Activated CD8-positive, alpha-beta T cell treated with anti-CD3 and anti-CD28 coated beads, Interleukin-2, amount 10 ng/mL, durations not matched to agents 7 days and 5 days (primary cell): ENCODE results near the gene EFL1. TPM values are rescaled to one million over a fixed set of nuclear protein-coding genes. Genes with fewer than 3 reads are reported as not detected.
"Not testable (repeated sequence)": the region's sequence is repeated elsewhere in the genome, so short reads cannot be mapped to it uniquely, and the experiment has no call there.

Experiments
- ATAC-seq: fragments of 150-1000 bp; cut with Tn5 transposase; one replicate; pipeline ENCODE4 v1.10.0; 2021; ENCODE audit warnings: moderate library complexity
- CTCF ChIA-PET: fragments of 350-600 bp; sonication (Branson Sonifier 250); formaldehyde crosslinking; loops from one replicate; lab custom pipeline; 2021; ENCODE audit warnings: antibody characterized with exemption; lab: Charles Lee
- POLR2A ChIA-PET: fragments of 350-600 bp; sonication (Branson Sonifier 250); formaldehyde crosslinking; loops from one replicate; lab custom pipeline; 2021; ENCODE audit warnings: antibody characterized with exemption; lab: Charles Lee
- DNase-seq: peaks from one replicate; pipeline ENCODE4 v3.0.0-alpha.2; 2020
- H3K27ac Mint-ChIP-seq: one replicate; pipeline ENCODE4 v1.8.0; 2021; ENCODE audit warnings: mild to moderate bottlenecking, mixed read lengths
- H3K27me3 Mint-ChIP-seq: one replicate; pipeline ENCODE4 v1.8.0; 2021; ENCODE audit warnings: low read depth, mixed read lengths
- H3K36me3 Mint-ChIP-seq: one replicate; pipeline ENCODE4 v1.8.0; 2021; ENCODE audit warnings: low read depth, mixed read lengths
- H3K4me1 Mint-ChIP-seq: one replicate; pipeline ENCODE4 v1.8.0; 2021; ENCODE audit warnings: low read depth, mixed read lengths
- H3K4me3 Mint-ChIP-seq: one replicate; pipeline ENCODE4 v1.8.0; 2021; ENCODE audit warnings: mild to moderate bottlenecking, mixed read lengths
- H3K9me3 Mint-ChIP-seq: one replicate; pipeline ENCODE4 v1.8.0; 2022; ENCODE audit warnings: mixed read lengths; ENCODE audit not compliant: insufficient read depth
- total RNA-seq, 2 experiments: library from RNA; stranded (reverse); gene quantifications; one replicate each; pipeline ENCODE4 v1.2.3, GENCODE V29; 2021

Gene EFL1
- total RNA-seq: 10 to 100 TPM; 25.9 to 29.0 TPM

DNA sequence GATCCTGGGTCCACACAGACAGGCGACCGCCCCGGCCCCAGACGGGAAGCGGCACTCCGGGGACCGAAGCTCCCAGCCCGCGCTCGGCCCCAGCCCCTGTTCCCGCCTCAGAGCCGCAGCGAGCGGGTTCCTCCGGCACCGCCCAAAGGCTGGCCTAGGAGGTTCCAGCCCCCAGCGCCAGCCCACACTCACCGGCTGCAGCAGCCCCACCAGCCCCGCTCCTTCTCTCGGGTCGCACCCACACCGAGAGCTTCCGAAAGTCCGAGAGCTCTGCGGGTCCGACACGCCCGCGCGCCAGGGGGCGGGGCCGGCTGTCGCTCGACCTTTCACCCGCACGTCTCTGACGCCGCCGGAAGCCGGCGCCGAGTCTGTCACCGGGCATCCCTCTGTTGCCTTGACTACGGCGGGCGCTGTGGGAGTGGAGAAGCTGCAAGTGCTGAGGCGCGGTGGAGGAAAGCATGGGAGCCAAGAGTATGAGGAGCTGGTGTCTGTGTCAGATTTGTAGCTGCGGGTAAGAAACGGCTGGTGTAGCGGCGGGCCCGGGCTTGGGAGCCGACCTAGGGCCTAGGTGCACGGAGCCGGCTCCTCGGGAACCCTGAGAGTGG, at the start of gene EFL1, which contains the start of gene SAXO2:
EFL1 (minus strand) TSS at position 313 of the 605 bp plus-strand sequence. CDS start 956 bp downstream, outside the sequence.
SAXO2 (plus strand) TSS at position 397 of the 605 bp plus-strand sequence; CDS start at position 459, 62 bp downstream.
- H3K36me3 Mint-ChIP-seq: peaks cover 23% of the 10 kb centered on the region
- H3K9me3 Mint-ChIP-seq: no peaks in the 10 kb centered on the region
- ChIA-PET CTCF (interaction anchor here (0.7 to 1.9 kb wide), 2 partner anchors 15 to 18 kb away, joined by 3 to 8 read pairs; no protein-coding TSS in a partner anchor), POLR2A (interaction anchor here (0.6 to 1.2 kb wide), 4 partner anchors 7 to 278 kb away, joined by 3 to 5 read pairs (median 4); partner anchors contain the start of gene RPS17)
- DNase-seq (peak; percentile 96), ATAC-seq (peak; percentile 96)
- H3K27me3 Mint-ChIP-seq: no peaks in the 10 kb centered on the region
- H3K4me1 Mint-ChIP-seq: peaks cover 30% of the 10 kb centered on the region
- peak within 1 kb of the TSS; percentile 88 for H3K27ac Mint-ChIP-seq
- H3K4me3 Mint-ChIP-seq: peak within 1 kb of the TSS; percentile 92

- H3K36me3 Mint-ChIP-seq, H3K4me1 Mint-ChIP-seq, CTCF ChIA-PET: not testable (repeated sequence)
These were observed 48.8 kb upstream of the EFL1 start for GRCh38 chr15:82311321-82311720.

DNA sequence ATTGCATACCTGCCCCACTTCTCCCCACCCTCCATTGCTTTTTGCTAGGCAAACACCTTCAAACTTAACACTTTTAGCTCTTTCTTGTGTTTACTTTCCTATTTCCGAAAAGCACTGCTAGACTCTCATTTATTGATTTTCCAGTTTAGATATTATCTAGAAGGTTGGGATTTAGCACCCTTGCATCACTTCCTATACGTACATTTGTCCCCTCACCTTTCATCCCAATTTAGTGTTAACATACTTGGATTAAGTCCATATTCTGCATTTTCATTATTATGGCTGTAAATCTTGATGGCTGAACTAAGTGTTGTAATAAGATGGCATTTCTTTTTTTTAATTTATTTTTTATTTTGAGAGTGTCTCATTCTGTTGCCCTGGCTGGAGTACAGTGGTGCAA, 47.3 kb upstream of the EFL1 start:
- ATAC-seq: no peak
- no peak for DNase-seq
- ChIA-PET POLR2A (no interaction called here), CTCF (no interaction called here)
- Mint-ChIP-seq H3K27ac (no peak overlapping the region), H3K27me3 (peaks cover 10% of the 10 kb centered on the region), H3K4me1 (peaks cover 3% of the 10 kb centered on the region), H3K9me3 (no peaks in the 10 kb centered on the region), H3K36me3 (no peaks in the 10 kb centered on the region), H3K4me3 (no peak overlapping the region)

More at GRCh38 chr15:82311321-82311720, 48.8 kb upstream of the EFL1 start:
- Mint-ChIP-seq H3K27ac (peak overlapping the region; percentile 37), H3K27me3 (peaks cover 10% of the 10 kb centered on the region)
- POLR2A ChIA-PET, DNase-seq, H3K9me3 Mint-ChIP-seq, ATAC-seq, H3K4me3 Mint-ChIP-seq: not testable (repeated sequence)

DNA sequence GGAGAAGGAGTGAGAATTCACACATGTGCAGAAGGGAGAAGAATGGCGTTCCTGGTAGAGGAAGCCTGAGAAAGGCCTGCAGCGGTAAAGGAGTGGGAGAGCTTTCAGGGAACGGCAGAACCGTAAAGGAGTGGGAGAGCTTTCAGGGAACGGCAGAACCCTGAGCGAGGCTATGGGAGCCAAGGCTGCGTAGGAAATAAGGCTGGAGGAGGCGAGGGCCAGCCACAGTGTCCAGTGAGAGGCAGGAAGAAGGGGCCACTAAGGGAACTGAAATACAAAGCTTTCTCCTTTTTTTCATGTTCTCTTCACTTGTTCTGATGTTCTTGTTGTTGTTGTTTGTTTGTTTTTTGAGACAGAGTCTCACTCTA, 45.2 kb upstream of the EFL1 start:
- POLR2A ChIA-PET: no interaction called here
- no peaks in the 10 kb centered on the region for H3K9me3 Mint-ChIP-seq
- no peaks in the 10 kb centered on the region for H3K36me3 Mint-ChIP-seq
- H3K4me3 Mint-ChIP-seq: no peak overlapping the region
- peaks cover 3% of the 10 kb centered on the region for H3K4me1 Mint-ChIP-seq
- peaks cover 10% of the 10 kb centered on the region for H3K27me3 Mint-ChIP-seq
- CTCF ChIA-PET: no interaction called here
- H3K27ac Mint-ChIP-seq: no peak overlapping the region
- ATAC-seq (no peak), DNase-seq (no peak)

GRCh38 chr15:82306791-82307713, 44.5 kb upstream of the EFL1 start:
- ATAC-seq (no peak), DNase-seq (no peak)
- CTCF ChIA-PET: no interaction called here
- Mint-ChIP-seq H3K27me3 (peaks cover 10% of the 10 kb centered on the region), H3K36me3 (no peaks in the 10 kb centered on the region), H3K27ac (no peak overlapping the region), H3K9me3 (no peaks in the 10 kb centered on the region), H3K4me3 (no peak overlapping the region), H3K4me1 (peaks cover 3% of the 10 kb centered on the region)
- POLR2A ChIA-PET: no interaction called here

GRCh38 chr15:82305621-82306048, 43.1 kb upstream of the EFL1 start:
- DNase-seq (no peak), ATAC-seq (no peak)
- peaks cover 6% of the 10 kb centered on the region for H3K27me3 Mint-ChIP-seq
- H3K36me3 Mint-ChIP-seq: no peaks in the 10 kb centered on the region
- no peak overlapping the region for H3K27ac Mint-ChIP-seq
- ChIA-PET CTCF (no interaction called here), POLR2A (no interaction called here)
- H3K4me3 Mint-ChIP-seq: no peak overlapping the region
- peaks cover 3% of the 10 kb centered on the region for H3K4me1 Mint-ChIP-seq
- H3K9me3 Mint-ChIP-seq: no peaks in the 10 kb centered on the region

- DNase-seq (no peak), ATAC-seq (no peak)
- Mint-ChIP-seq H3K27me3 (peaks cover under 1% of the 10 kb centered on the region), H3K36me3 (no peaks in the 10 kb centered on the region), H3K9me3 (no peaks in the 10 kb centered on the region), H3K27ac (no peak overlapping the region), H3K4me1 (peaks cover 3% of the 10 kb centered on the region), H3K4me3 (no peak overlapping the region)
- ChIA-PET CTCF (interaction anchor here (0.6 kb wide), 1 partner anchor 36 kb away, joined by 3 read pairs; no protein-coding TSS in a partner anchor), POLR2A (no interaction called here)
These were observed 42.2 kb upstream of the EFL1 start for GRCh38 chr15:82304778-82305090.

- no peaks in the 10 kb centered on the region for H3K36me3 Mint-ChIP-seq
- peaks cover 3% of the 10 kb centered on the region for H3K4me1 Mint-ChIP-seq
- no peak overlapping the region for H3K27ac Mint-ChIP-seq
- no peaks in the 10 kb centered on the region for H3K9me3 Mint-ChIP-seq
- ATAC-seq (no peak), DNase-seq (no peak)
- ChIA-PET CTCF (no interaction called here), POLR2A (no interaction called here)
- no peak overlapping the region for H3K4me3 Mint-ChIP-seq
- no peaks in the 10 kb centered on the region for H3K27me3 Mint-ChIP-seq
These were observed 41.6 kb upstream of the EFL1 start for GRCh38 chr15:82303956-82304777.

DNA sequence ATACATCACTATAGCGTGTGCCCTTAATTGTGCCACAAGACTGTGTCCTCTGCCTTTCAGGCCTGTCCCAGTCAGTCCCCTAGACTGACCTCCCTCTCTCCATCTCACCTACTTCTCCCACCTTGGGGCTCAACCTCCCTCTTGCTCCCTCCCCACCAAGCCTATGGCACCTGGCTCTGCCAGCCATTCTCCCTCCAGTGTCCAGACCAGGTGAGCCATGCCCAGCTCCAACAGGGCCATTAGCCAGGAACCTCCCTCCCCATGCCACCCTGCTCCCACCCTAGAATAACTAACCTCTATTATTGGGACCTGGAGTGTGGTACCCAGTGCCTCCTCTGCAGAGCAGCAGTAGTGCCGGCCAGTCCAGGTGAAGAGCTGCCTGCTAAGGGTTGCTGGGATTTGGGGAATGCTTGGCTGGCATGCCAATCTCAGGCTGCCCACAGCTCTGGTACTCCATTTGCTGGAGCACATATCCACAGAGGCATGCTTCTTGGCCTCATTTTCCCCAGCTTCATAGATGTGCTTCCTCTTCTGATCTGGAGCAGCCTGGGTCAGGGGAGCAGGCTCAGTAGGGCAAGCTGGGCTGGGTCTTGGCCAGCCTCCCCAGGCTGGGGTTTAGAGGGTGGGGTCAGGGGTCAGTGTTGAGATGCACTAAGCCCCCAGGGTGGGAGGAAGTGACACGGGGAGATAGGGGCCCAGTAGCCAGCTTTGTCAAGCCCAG, 38.9 kb upstream of the EFL1 start:
- no peaks in the 10 kb centered on the region for H3K27me3 Mint-ChIP-seq
- ATAC-seq: no peak
- H3K4me1 Mint-ChIP-seq: peaks cover 26% of the 10 kb centered on the region
- CTCF ChIA-PET: no interaction called here
- no peak overlapping the region for H3K27ac Mint-ChIP-seq
- H3K4me3 Mint-ChIP-seq: no peak overlapping the region
- POLR2A ChIA-PET: no interaction called here
- no peaks in the 10 kb centered on the region for H3K36me3 Mint-ChIP-seq
- H3K9me3 Mint-ChIP-seq: no peaks in the 10 kb centered on the region
- DNase-seq: no peak

DNA sequence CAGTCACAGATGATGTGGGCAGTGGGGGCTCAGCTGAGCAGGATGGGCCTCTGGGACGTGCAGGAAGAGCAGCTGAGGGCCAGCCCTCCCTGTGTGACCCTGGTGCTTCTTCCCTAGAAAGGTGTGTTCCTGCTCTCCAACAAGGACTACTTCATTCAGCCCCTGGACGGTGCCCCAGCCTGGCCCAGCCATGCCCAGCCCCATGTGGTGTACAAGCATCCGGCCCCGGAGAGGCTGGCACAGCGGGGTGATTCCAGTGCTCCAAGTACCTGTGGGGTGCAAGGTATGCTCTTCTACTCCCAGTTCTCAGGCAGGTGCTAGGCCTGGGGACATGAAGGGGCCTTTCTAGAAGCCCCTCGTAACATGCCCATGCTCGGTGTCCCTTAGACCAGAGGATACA, 38.3 kb upstream of the EFL1 start:
- no peak overlapping the region for H3K4me3 Mint-ChIP-seq
- H3K36me3 Mint-ChIP-seq: no peaks in the 10 kb centered on the region
- ChIA-PET POLR2A (no interaction called here), CTCF (no interaction called here)
- no peaks in the 10 kb centered on the region for H3K27me3 Mint-ChIP-seq
- H3K9me3 Mint-ChIP-seq: no peaks in the 10 kb centered on the region
- H3K27ac Mint-ChIP-seq: no peak overlapping the region
- H3K4me1 Mint-ChIP-seq: peaks cover 26% of the 10 kb centered on the region
- DNase-seq (no peak), ATAC-seq (no peak)

DNA sequence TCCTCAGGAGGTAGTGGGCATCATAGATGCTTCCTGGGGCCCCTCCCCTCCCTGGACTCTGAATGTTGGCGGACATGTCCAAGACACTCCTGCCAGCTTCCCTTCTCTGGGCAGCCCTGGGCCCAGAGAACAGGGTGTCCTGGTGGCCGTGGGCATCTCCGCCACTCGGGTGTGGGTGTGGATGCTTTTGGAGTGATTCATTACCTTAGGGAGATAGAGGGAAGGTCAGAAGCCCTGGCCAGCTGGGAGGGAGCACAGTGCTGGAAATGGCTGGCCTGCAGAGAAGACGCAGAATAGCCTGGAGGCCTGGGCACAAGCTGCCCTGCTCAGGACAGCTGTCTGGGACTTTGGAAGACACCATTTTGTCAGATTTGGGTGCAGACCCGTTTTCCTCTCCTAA, 37.8 kb upstream of the EFL1 start:
- ATAC-seq, CTCF ChIA-PET, H3K9me3 Mint-ChIP-seq, H3K27ac Mint-ChIP-seq, H3K36me3 Mint-ChIP-seq, POLR2A ChIA-PET, DNase-seq, H3K4me3 Mint-ChIP-seq, H3K27me3 Mint-ChIP-seq: not testable (repeated sequence)
- H3K4me1 Mint-ChIP-seq: peaks cover 26% of the 10 kb centered on the region
